Stimulated activated CD4-positive, alpha-beta T cell treated with anti-CD3 and anti-CD28 coated beads, Interleukin-15, amount 100 ng/mL, for 24 hours (primary cell): Measurements from ENCODE around the gene SPATA46.
"Not testable (repeated sequence)": the region's sequence is repeated elsewhere in the genome, so short reads cannot be mapped to it uniquely, and the experiment has no call there.

Source experiments
- DNase-seq: peaks from one replicate; pipeline ENCODE4 v3.0.0-alpha.2; 2020

The SPATA46 gene

GRCh38 chr1:162373072-162373427 lies 3.6 kb downstream of the SPATA46 start:
- no peak for DNase-seq

- no peak for DNase-seq
Measured at GRCh38 chr1:162372159-162373071, 4.2 kb downstream of the SPATA46 start.

DNA sequence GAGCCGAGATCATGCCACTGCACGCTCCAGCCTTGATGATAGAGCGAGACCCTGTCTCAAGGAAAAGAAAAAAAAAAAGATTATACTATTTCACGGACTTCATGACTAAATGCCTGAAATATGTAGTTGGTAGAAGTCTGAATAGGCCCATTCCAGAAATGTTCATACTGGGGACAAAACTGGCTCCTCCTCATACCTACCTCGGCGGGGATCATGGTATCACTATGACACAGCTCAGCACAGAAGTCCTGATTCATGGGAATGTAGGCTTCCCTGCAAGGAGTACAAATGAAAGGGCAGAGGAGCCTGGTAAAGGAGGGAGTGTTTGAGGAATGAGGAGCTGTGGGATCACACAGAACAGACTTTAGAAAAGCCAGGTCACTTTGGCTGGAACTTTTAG lies 5.0 kb downstream of the SPATA46 start:
- DNase-seq, result no peak

- no peak for DNase-seq
Measured at GRCh38 chr1:162370721-162371120, 5.9 kb downstream of the SPATA46 start.

GRCh38 chr1:162370161-162370560 lies 6.5 kb downstream of the SPATA46 start:
- DNase-seq, result no peak

DNA sequence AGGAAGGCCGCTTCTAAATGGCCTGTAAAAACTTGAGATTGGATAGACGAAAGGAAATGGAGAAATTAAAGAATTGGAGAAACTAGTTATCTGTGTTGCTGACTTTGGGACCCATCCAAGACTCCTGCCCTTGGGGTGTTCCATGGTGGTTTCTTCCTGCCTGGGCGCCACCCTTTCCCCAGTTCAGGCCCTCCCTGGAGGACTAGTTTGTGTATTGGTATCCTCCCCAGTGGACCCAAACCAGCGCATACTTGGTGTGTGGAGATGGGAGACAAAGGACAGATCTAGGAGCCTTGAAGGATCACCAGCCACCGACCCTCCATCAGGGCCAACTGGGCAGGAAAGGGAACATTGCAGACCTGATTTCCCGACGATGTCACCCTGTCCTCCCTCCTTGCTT lies 7.1 kb downstream of the SPATA46 start:
- no peak for DNase-seq

GRCh38 chr1:162368451-162368850 lies 8.2 kb downstream of the SPATA46 start:
- no peak for DNase-seq

DNA sequence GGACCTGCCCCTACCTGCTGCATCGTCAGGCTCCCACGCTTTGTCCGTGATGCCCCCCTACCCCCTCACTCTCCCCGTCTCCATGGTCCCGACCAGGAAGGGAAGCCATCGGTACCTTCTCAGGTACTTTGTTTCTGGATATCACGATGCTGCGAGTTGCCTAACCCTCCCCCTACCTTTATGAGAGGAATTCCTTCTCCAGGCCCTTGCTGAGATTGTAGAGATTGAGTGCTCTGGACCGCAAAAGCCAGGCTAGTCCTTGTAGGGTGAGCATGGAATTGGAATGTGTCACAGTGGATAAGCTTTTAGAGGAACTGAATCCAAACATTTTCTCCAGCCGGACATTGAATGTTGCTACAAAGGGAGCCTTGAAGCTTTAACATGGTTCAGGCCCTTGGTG lies 8.9 kb downstream of the SPATA46 start:
- DNase-seq, result no peak

DNA sequence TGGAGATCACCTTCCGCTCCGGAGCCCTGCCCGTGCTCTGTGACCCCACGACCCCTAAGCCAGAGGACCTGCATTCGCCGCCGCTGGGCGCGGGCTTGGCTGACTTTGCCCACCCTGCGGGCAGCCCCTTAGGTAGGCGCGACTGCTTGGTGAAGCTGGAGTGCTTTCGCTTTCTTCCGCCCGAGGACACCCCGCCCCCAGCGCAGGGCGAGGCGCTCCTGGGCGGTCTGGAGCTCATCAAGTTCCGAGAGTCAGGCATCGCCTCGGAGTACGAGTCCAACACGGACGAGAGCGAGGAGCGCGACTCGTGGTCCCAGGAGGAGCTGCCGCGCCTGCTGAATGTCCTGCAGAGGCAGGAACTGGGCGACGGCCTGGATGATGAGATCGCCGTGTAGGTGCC lies 9.6 kb downstream of the SPATA46 start:
- no peak for DNase-seq

GRCh38 chr1:162366671-162367070 lies 10.0 kb downstream of the SPATA46 start:
- no peak for DNase-seq

GRCh38 chr1:162366149-162366548 lies 10.5 kb downstream of the SPATA46 start:
- no peak for DNase-seq

GRCh38 chr1:162365284-162366020 lies 11.2 kb downstream of the SPATA46 start:
- DNase-seq, result no peak

GRCh38 chr1:162364498-162364897 lies 12.2 kb downstream of the SPATA46 start:
- DNase-seq, result no peak

DNA sequence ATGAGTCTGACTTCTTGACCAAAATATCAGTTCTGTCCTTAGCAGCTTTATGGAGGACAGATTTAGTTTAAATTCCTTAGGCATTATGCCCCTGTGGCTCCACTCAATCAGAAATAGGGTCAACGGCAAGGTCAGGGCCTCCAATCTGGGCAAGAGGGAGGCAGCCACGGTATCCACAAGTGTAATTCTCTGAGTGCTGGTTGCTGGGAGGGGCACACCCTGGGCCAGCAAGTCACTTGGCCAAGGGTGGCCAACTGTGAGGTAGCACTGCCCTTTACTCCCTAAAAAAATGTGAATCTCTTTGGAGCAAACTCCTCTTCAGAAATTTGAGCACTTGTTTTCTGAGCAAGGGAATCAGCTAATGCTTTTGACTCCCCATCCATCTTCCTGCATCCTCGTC lies 12.8 kb downstream of the SPATA46 start:
- DNase-seq, result no peak

GRCh38 chr1:162361349-162361748 lies 15.3 kb downstream of the SPATA46 start:
- no peak for DNase-seq

DNA sequence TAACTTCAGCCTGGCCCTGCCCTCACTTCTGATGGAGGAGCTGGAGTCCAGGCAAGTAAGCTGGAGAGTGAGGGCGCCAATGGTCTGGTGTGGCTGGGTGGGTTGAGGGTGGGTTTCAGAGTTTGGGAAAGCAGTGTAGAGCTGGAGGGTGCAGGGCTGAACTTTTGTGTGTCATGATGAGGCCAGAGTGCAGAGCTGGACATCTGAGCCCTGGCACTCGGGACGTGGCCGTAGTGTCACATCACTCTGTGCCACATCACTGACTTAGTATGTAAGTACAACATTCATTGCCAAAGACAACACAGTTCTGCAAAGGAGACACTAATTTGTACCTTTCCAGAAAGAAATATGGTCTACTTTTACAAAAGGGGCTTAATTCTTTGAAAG lies 15.8 kb downstream of the SPATA46 start:
- no peak for DNase-seq

DNA sequence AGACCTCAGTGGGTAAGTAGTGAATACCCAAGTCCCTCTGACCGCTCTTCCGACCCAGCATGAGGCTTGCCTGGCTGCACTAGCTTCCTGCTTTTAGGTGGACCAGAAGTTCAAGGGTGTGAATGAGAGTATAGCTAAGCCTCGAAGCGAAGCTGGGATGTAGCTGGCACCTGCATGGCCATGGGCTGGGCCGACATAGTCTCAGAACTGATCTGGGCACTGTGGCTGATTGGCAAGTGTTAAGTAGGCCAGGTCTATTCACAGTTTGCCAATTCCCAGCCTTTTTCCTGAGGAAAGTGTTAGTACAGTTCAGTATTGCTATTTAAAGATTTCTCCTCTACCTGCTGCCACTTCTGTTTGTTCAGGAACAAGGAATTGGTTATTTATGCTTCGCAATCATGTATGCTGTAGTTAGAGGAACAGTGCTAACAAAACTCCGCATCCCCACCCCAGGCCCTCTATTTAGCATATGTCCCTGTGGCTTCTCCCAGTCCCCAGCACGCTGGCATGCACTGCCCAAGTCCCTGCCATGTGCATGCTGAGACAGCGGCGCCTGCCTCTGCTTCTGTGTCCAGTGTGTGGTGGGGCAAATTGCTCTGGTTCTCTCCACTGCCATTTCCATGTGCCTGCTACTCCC lies 16.3 kb downstream of the SPATA46 start:
- no peak for DNase-seq

GRCh38 chr1:162359523-162360236 lies 17.0 kb downstream of the SPATA46 start:
- DNase-seq, result no peak

DNA sequence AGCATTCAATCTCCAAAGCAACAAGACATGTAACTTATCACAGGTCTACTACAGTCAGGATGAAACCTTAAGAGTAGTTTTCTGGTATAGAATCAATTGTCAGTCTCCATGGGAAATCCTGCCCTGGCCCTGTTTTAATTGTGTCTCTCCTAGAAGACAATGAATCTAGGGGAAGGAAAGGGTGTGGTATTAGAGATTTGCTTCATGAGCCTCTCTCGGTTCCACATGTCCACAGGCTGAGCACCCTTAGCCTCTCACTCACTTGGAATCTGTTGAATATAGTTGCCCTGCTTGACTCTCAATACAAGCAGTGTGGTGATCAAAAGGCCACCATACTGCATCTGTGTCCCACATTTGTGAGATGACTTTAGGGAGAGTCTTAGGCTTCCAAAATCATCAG lies 17.7 kb downstream of the SPATA46 start:
- no peak for DNase-seq

- no peak for DNase-seq
Measured at GRCh38 chr1:162357681-162358266, 18.9 kb downstream of the SPATA46 start.

- DNase-seq, result no peak
Measured at GRCh38 chr1:162353702-162354101, 23.0 kb downstream of the SPATA46 start.

DNA sequence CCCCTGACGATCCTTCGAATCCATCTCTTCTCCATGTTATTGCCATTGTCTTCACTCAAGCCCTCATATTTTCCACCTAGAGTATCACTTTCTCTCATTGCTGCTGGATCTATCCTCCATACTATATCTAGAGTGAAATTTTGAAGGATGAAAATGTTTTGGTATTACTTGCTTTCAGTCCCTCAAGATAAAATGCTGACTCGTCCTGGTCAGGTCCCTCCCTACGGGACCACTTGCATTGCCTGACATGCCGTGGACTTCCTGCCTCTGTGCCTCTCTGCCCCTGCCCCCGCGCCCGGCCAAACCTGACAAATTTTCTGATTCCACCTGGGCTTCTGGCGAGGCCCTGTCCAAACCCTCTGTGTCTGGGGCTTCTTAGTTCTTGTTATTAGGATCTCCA lies 23.6 kb downstream of the SPATA46 start:
- DNase-seq, result no peak

- DNase-seq, result not testable (repeated sequence)
Measured at GRCh38 chr1:162351874-162352273, 24.8 kb downstream of the SPATA46 start.
